SKM-1 (cell line): ENCODE results near the gene DLGAP4.

Source experiments
- DNase-seq: peaks from one replicate; lab custom pipeline; 2025; ENCODE audit not compliant: unreplicated experiment; lab: John Stamatoyannopoulos, UW

DLGAP4 gene

GRCh38 chr20:36446557-36446956 is 140.4 kb downstream of the DLGAP4 start:
- no peak for DNase-seq

GRCh38 chr20:36447101-36447500 is 141.0 kb downstream of the DLGAP4 start:
- DNase-seq: no peak

- DNase-seq: no peak
Observed at GRCh38 chr20:36449663-36450062, 143.5 kb downstream of the DLGAP4 start.

- DNase-seq: no peak
Observed at GRCh38 chr20:36454332-36454697, 148.2 kb downstream of the DLGAP4 start.

DNA sequence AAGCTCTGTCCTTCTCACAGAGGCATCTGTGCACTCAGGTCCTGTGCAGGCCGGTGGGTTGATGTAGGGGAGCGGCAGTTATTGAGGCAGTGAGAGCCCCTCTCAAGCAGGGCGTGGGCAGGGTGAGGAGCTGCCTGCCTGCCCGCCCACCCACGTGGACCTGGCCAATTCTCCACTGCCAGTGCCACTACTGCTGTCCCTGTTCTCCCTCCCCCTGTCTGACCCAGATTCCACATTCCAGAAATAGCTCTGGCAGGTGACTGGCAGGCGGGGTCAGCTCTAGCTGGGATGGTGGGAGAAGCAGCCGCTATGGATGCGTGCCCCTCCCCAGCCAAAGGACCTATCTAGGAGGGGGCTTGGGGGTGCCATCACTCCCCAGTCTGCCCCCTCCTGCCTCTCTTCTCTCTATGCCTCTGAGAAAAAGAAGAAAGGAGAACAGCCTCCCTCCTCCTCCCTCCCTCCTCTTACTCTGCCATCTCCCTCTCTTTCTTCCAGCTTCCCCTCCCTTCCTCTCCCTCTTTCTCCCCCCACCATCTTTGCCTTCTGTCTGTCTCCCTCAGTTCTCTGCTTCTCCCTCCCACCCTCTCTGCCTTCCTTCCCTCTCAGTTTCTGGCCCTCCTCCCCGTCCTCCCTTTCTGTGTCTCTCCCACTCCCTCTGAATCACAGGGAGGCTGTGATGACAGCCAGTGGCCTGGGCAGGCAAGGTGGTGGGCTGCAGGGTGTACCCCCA is 148.7 kb downstream of the DLGAP4 start:
- DNase-seq: no peak

GRCh38 chr20:36455972-36456625 is 150.0 kb downstream of the DLGAP4 start:
- no peak for DNase-seq

DNA sequence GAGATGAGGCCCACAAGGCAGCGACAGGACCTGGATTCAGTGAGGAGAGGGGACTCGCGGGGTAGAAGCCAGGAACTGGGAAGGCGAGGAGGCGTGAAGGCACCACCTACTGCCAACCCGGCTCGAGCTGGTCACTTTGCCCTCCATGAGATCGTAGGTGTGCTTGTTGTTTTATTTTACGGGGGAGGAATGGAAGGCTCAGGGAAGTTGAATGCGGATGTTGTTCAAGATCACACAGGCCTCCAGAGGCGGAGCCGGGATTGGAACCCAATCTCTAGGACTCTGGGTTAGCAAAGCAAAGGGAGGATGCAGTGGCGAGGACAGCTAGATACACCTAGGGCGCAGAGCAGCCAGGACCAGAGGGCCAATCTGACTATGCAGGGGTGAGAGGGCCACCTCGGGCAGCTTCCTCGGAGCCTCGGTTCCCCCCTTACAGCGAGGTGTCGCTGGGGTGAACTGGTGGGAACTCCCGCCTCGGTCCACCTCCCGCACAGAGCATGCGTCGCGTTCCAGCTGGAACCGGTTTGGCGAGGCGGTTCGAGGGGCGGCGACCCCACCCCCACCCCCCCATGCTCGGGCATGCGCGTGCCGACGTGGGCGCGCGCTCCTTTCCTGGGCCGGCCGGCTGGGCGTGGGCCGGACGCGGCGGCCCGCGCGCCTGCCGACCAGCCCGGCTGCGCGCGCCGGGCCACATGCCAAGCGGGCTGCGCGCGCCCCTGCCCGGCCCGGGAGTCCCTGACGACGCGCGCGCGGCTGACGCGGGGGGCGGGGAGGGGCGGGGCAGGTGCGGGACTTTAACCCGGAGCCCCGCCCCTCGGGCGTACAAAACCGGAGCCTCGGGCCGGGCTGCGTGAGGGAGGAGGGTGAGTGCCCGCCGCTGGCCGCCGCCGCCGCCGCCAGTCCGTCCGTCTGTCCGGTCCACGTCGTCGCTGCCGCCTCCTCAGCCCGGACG is 154.8 kb downstream of the DLGAP4 start:
- DNase-seq: peak; percentile 82

- DNase-seq: no peak
Observed at GRCh38 chr20:36461600-36462439, 155.7 kb downstream of the DLGAP4 start.

GRCh38 chr20:36462440-36463211 is 156.5 kb downstream of the DLGAP4 start:
- no peak for DNase-seq

DNA sequence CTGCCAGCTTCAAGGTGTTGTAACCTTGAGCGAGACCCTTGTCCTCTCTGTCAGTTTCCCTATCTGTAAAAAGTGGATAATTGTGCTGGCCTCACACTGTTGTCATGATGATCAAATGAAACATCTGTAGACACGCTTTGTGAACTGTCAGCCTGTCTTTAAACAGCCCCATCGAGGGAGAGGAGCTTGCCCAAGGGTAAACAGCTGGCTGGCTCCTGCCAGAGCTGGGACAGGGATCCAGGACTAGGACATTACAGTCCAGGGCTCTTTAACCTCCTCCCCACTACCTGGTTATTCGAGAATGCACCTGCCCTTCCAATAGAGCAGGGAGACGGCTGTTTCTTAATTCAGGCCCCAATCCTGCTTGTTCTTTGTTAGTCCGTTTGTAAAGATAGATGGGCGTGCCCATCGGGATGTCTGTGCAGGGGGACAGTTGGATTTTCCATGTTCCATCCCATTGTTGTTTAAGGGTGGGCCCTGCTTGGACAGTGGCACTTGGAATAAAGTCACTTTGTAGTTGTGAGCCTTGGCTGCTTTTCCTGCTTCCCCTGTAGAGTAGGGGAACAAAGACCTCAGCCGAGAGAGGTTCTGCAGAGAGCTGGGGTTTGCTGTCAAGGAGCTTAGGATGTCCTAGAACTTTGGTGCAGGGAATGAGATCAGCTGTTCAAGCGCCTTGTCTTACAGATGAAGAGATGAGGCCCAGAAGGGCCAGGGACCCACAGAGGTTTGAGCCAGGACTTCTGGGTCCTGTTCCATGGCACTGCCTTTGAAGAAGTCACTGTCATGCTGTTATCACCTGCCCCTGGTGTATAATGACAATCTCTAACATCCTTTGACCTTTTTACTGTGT is 157.3 kb downstream of the DLGAP4 start:
- DNase-seq: no peak

GRCh38 chr20:36465109-36466080 is 159.3 kb downstream of the DLGAP4 start:
- no peak for DNase-seq

GRCh38 chr20:36466089-36466488 is 159.9 kb downstream of the DLGAP4 start:
- no peak for DNase-seq

GRCh38 chr20:36467076-36467999 is 161.2 kb downstream of the DLGAP4 start:
- DNase-seq: no peak

- no peak for DNase-seq
Observed at GRCh38 chr20:36468149-36469000, 162.2 kb downstream of the DLGAP4 start.

DNA sequence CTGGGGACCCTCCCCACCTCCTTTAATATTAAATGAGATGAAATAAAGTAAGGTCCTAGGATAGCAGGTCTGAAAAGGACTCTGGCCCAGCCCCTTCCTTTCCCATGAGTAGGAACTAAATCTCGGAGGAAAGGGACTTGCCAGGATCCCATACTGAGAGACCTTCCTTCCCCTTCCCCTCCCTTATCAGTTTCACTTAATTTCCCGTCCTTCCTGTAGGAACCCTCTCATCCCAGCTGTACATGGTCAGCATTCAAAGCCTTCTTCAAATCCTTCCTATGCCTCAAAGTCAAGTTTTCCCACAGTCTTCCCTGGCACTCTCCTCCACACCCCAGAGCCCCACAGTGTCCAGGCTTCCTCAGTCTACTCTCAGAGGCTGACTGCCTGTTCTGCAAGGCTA is 163.8 kb downstream of the DLGAP4 start:
- DNase-seq: no peak
